HG03135 (cell line): Measurements from ENCODE around the gene NMUR1.

Experiments used
- ATAC-seq: cut with Tn5 transposase; IDR thresholded peaks from one replicate; pipeline ENCODE4 v1.9.1; 2021; ENCODE audit warnings: mild to moderate bottlenecking, moderate library complexity; ENCODE audit not compliant: unreplicated experiment

The NMUR1 gene

DNA sequence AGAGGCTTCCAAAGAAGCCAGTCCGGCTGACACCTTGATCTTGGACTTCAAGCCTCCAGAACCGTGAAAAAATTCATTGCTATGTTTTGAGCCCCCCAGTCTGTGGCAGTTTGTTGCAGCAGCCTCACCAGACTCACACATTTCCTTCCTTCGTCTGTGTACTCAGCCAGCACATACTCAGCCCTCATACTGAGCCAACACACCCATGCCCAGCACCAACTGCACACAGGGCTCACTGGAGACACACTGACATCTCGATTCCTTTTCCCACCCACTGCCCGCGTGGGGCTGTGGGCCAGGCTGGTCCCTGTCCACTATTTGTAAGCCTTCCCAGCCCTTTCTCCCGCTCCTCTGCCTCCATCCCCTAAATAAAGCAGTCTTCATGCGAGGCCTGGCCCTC is 24.1 kb upstream of the NMUR1 start:
- no peak for ATAC-seq

DNA sequence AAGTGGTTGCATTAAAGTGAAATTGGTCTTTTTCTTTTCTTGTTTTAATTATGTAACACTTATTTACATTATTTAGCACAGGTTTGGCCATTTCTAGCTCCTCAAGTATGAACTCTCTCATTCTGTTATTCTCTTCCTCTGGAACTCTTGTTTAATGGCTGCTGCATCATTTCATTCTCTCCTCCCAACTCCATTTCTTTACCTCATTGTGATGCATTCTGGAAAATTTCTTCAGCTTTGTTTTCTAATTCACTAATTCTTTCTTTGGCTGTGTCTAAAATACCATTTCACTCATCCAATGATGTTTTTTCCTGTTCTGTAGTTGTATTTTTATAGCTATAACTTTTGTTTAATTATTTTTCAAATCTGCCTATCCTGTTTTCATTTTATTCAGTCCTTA is 22.5 kb upstream of the NMUR1 start:
- ATAC-seq, result no peak

DNA sequence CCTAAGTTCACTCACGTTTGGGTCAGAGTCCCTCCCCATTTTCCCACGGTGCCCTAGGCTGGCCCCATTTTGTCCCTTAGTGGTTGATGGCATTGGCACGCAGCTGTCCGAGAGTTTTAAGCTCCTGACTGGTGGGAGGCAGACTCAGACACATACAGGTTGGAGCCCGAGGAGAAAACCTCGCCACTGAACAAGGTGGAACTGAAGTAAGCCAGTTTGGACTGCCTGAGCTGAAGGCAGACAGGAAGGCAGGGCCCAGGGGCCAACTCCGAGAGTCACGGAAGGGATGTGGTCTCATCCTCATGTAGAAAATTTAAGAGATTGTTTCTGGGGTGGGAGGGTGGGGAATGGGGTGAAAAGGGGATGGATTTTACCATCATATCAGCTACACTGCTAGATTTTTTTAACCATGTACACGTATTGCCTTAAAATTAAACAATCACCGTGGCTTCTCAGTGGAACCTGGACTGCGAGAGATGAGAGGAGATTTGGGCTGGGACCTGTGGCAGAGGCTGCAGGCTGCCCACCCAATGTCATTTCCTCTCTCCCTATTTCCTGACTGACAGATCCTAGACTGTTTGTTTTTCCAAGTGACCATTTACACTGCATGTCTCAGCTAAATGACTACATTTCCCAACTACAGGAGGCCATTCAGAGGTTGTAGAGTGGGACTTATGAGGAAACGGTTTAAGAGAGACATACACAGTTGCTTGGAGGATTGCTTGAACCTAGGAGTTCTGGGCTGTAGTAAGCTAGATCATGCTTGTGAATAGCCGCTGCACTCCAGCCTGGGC is 19.4 kb upstream of the NMUR1 start:
- no peak for ATAC-seq

DNA sequence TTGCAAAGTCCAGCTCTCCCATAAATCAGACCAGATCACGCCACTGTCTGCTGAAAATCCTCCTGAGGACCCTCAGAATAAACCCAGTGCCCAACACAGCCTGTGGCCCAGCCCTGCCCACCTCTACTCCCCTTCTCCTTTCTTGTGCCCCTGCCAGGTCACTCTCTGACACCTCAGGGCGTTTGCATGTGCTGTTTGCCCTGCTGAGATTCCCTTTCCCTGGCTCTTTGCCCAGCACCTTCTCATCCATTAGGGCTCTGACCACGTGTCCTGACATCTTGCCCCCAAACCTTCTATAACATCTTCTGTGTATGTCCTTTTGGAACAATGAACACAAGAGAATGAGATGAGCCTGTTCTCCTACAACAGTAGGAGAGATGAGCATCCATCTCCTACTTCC is 18.5 kb upstream of the NMUR1 start:
- no peak for ATAC-seq

DNA sequence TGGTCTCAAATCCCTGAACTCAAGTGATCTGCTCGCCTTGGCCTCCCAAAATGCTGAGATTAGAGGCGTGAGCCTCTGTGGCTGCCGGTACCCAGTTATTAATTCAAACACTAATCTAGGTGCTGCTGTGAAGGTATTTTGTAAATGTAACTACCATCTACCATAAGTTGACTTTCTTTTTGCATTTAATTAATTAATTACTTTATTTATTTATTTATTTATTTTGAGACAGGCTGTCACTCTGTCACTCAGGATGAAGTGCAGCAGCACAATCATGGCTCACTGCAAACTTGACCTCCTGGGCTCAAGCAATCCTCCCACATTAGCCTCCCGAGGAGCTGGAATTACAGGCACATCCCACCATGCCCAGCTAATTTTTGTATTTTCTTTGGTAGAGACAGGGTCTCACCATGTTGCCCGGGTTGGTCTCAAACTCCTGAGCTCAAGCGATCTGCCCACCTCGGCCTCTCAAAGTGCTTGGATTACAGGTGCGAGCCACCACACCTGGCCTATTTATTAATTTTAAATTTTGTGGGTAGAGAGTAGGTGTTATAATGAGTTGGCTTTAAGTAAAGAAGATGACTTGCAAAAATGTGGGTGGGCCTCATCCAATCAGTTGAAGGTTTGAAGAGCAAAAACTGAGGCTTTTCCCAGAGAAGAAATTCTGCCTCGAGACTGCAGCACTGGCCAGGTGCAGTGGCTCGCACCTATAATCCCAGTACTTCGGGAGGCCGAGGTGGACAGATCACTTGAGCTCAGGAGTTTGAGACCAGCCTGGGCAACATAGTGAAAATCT is 17.3 kb upstream of the NMUR1 start:
- ATAC-seq, result no peak

DNA sequence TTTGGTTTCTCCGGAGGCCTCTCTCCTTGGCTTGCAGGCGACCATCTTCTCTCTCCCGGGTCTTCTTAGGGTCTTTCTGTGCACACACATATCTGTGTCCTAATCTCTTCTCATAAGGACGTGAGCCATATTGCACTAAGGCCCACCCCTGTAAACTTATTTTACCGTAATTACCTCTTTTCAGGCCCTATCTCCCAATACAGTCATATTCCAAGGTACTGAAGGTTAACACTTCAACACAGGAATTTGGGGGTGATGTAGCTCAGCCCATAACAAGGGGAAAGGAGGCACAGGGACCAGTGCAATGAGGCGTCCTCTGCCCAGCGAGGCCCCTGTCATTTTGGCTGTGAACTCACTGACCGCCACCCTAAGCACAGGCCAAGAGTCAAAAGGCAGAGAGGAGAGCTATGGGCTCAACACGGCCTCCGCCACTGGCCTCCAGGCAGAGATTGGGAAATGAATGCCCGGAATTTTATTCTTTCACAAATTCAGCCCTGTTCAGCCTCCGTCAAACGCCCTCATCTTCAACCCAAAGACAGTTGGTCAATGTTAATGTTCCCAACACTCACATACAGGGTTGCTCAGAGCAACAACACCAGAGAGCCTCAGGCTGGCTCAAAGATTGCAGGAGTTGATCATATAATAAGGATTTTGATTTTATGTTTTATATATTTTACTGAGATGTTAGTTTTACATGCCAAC is 15.9 kb upstream of the NMUR1 start:
- no peak for ATAC-seq

DNA sequence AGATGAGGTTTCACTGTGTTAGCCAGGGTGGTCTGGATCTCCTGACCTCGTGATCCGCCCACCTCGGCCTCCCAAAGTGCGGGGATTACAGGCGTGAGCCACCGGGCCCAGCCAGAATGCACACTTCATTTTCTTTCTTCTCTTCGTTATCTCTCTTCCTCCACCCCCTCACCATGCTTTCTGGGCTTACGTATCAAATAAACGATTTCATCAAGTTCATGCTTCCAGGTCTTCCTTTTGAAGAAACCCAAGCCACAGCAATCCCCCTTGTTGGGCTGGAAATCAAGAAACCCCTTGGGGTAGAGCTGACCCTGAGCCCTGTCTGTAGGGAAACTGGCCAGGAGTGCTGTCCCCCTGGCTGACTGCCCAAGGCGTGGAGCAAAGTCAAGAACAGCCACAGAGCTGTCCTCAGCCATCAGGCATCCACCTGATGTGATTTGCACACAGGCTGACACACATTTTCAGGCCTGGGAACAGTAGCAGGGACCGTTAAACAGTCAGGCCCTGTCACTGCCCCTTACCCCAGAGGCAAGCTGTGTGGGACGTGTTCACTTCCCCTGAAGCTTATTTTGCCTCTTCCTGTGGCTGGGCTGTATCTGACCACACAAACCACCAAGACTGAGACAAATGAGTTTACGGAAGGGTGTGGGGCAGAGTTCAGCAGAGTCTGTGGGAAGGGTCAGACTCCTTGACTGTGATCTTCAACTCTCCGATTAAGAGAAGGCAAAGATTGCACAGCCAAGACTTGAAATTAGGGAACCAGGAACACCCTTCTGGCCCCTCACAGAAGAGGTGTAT is 15.1 kb upstream of the NMUR1 start:
- ATAC-seq, result peak; percentile 96

DNA sequence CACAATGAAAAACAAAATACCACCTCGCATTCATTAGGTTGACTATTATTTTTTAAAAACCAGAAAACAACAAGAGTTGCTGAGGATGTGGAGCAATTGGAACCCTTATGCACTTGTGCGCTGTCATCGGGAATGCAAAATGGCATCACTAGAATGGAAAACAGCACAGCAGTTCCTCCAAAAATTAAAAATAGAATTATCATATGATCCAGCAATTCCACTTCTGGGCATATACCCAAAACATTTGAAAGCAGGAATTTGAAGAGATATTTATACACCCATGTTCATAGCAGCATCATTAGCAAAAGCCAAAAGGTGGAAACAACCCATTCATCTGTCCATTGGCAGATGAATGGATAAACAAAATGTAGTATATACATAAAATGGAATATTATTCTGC is 11.9 kb upstream of the NMUR1 start:
- ATAC-seq, result no peak

DNA sequence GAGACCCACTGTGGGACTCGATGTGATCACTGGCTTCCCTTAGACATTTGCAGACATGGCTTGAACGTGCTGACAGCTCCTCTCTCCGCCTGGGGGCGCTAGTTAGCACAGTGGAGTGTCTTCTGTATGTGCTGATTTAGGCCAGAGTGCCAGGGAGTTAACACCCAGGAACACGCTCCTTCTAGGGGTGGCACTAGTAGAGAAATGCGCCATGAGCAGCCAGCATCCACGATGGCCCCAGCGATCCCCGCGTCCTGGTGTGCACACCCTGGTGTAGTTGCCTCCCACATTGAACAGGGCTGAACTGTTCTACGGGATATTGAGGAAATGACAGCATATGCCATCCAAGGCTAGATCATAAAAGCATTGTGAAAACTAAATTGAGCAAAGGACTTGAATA is 11.4 kb upstream of the NMUR1 start:
- no peak for ATAC-seq

DNA sequence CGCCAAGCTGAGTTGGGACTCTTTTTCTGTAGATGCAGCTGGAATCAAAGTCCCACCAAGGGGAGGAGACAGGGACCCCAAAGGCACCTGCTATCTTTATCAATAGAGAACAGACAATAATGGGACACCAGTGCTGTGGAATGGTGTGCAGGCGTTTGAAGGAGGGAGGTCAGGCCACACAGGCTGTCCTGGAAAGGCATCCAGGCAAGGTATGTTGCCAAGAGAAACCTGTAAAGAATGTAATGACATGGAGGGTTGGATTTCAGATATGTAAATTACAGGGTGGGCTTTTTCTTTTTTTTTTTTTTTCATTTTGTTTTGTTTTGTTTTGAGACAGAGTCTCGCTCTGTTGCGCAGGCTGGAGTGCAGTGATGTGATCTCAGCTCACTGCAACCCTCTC is 9.7 kb upstream of the NMUR1 start:
- no peak for ATAC-seq

DNA sequence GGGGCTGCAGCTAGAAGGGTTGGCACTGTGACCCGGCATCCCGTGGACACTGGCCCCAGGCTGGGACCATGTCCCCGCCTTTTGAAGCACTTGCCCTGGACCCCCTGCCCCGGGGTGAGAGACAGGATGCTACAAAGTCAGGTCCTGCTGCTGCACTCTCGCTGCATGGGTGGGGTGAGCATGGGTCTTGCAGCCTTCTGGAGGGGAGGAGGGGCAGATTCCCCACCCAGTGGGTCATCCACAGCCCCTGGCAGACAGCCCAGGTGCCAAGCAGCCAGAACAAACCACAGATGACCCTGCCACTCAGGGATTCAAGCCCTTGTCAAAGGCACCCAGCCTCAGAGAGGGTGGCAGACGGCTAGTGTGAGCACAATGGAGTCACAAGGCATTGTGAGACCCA is 5.7 kb upstream of the NMUR1 start:
- ATAC-seq, result no peak

DNA sequence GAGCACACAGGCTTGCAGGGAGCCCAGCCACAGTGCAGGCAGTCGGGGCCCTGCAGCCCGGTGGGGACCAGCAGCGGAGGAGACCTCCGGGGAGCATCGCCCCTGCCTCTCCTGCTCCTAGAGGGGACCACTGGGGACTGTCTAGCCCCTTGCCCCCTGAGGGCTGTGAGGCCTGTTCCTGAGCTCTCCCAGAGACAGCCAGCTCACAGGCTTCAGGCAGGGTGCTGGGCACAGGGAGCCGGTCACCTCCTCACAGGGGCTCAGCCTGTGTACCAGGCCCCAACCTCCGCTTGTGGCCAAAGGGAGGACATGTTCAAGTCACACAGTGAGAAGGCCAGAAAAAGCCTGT is 3.5 kb upstream of the NMUR1 start:
- no peak for ATAC-seq

DNA sequence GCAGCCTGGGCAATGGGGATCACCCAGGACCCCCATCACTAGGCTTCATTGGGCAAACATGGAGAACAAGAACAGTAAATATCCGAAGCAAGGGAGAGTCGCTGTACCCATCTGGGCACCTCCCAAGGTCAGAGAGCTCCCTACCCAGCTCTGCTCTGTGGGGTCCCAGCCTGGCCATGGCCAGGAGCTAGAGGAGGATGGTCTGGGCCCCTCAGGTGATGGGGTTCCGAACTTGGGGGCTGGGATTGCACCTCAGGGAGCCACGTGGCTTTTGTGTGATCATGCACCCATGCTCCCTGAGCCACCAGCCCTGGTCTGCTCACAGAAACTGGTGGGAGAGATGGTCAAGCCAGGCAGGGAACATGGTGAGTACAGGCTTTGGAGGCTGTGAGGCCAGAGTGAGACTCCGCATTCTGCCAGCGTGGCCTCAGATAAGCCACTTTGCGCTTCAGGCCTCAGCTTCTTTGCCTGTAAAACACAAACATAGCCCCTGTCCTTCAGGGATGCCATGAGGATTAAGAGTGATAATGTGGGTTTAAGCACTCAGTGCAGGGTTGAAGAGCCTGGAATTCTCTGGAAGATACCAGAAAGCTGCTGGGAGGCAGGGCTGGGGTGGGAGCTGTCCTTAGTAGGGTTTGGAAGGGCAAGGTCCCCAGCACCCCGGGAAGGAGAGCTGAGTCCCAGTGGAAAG is 3.0 kb upstream of the NMUR1 start:
- ATAC-seq, result no peak

DNA sequence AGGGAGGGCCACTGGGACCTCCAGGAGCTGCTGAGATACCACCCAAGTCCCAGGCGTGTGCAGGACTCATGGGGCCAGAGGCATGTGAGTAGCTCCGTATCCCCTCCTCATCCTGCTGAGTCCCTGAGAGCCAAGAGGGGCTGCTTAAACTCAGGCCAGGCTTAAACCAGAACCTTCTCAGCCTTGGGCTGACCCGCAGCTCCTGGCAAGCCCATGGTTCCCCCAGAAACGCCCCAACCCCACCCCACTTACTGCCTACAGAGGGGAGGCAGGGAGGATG is 2.5 kb upstream of the NMUR1 start:
- ATAC-seq, result no peak

DNA sequence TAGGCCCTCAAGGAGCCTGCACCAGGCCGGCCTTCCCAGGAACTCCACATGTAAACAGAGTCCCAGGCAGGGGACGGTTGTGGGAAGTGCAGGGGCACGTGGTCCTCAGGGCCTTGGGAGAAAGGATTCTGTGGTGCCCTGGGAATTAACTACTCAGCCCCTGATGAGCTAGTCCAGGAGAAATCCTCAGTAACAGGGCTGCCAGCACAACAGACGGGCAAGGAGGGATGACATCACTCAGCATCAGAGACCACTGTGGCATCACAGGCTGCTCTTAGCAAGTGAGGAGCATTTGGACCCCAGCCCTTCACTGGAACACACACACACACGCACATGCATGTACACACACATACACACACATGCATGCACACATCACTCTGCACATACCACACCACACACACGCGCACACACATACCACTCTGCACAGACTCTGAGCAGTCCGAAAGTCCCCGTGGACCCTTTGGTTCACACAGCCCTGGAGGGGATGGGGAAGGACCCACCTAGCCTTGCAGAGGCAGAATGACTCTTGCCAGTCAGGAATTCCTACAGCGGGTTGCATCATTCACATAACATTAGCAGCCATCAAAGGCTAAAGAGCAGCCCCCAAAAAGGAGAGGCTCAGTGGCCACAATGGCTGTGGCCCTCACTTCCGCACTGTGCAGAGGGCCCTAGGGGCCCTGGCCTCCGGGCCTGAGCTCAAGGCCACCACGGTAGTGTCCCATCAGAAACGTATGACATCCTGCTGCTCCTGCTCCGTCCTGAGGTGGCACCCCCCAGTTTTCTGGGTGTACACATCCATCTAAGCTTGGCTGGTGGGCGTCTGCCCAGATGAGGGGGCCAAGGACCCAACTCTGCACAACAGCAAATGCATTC is 1.9 kb upstream of the NMUR1 start:
- ATAC-seq, result no peak

DNA sequence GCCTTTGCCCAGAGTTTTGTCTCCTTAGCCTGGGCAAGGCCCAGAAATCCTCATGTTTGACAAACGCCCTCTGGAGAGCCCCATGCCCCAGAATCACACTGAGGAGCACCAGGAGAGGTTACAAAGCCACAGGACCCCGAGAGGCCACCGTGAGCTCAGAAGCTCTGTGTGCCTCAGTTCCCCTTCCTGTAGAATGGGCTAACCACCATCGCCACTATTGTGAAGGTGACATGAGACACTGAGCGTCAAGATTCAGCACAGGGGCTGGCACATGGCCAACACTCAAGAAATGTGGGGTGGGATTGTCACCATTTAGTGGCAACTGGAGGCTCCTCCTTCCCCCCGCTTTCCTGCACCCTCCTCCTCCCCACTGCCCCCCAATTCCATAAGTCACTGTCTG is 1.2 kb upstream of the NMUR1 start:
- ATAC-seq, result no peak

DNA sequence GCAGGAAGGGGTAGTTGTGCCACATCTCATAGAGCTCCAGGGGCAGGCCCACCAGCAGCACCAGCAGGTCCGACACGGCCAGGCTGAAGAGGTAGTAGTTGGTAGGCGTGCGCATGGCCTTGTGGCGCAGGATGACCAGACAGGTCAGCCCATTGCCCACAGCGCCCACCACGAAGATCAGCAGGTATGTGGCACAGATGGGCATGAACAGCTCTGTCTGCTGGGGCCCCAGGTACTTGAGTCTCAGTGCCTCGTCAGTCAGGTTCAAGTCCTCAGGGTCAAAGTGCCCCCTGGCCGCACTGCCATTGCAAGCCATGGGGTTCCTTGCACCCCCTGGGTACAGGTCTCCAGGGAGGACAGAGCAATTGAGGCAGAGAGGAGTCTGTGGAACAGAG is 1.6 kb downstream of the NMUR1 start:
- ATAC-seq, result no peak

DNA sequence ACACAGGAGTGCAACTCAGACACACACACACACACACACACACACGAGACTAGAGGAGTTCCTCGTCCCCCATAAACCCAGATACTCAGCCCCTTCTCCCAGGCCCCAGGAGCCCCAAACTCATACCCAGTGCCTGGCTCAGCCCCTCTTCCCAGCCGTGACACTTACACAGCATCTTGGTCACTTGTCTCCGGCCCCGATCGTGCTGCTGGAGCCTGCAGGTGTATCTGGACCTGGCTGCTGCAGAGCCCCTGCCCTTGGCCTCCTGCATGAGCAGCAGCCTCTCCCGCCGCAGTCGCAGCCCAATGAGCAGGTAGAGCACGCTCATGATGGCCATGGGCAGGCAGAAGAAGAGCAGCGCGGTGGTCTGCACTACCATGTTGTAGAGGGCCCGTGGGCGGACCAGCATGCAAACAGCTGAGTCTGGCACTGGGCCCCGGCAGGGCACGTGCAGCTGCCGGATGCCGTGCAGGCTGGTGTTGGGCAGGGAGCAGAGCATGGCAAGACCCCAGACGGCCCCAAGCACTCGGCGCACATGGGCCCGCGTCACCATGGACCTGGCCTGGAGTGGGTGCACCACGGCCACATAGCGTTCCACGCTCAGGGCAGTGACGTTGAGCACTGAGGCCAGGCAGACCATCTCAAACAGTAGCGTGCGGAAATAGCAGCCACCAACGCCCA is 2.1 kb downstream of the NMUR1 start:
- ATAC-seq, result no peak

DNA sequence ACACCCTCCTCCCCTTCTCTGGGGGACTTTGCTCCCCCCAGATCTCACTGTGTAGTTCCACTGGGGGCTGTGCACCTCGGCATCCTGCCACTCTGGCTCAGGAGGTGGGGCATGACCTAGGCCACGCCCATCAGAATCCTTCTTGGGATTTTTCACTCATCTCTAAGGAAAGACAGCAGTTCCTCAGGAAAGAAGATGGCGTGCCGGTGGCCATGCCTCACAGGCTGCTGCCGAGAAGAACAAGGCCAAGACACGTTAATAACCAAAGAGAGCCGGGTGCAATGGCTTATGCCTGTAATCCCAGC is 3.2 kb downstream of the NMUR1 start:
- no peak for ATAC-seq
